SK-N-SH (cell line): ENCODE data around the gene CLSTN2. TPM values are rescaled to one million over a fixed set of nuclear protein-coding genes. Genes with fewer than 3 reads are reported as not detected.

Source experiments
- CTCF ChIA-PET: fragments of 300-600, 350-600 bp; formaldehyde crosslinking; extraction: SDS; loops from one replicate; lab custom pipeline; 2021; lab: Yijun Ruan, JAX
- POLR2A ChIA-PET: fragments of 350-600 bp; sonication (Branson Sonifier 250); formaldehyde crosslinking; extraction: SDS; loops from one replicate; lab custom pipeline; 2020; ENCODE audit warnings: antibody characterized with exemption, inconsistent platforms; lab: Yijun Ruan, JAX
- DNase-seq: peaks from one replicate; pipeline ENCODE4 v3.0.0; 2012
- H2AFZ ChIP-seq: fragments of 200-600 bp; sonication (generic); 2 replicates; pipeline ENCODE4 v1.8.1; 2016; ENCODE audit warnings: antibody characterized with exemption, mild to moderate bottlenecking, low read depth
- H3F3A ChIP-seq: fragments of 200-600 bp; sonication (generic); replicated peaks from 2 replicates; pipeline ENCODE3; 2016; ENCODE audit warnings: antibody characterized with exemption, mild to moderate bottlenecking; ENCODE audit not compliant: insufficient read depth
- H3K27ac ChIP-seq, 2 experiments: fragments of 200-500 bp in 1 of 2; fragments of 200-600 bp in 1 of 2; sonication (Bioruptor generic) in 1 of 2; sonication (generic), shearing (Covaris generic) in 1 of 2; 2 replicates each; pipeline versions ENCODE4 v1.5.1 to v1.6.1; 2014 to 2016; ENCODE audit warnings: low read depth in 2 of 2, inconsistent platforms in 1 of 2, low read length in 1 of 2, mild to moderate bottlenecking in 1 of 2, mixed read lengths in 1 of 2
- H3K27me3 ChIP-seq: fragments of 200-600 bp; sonication (generic), shearing (Covaris generic); 2 replicates; pipeline ENCODE4 v1.6.1; 2016; ENCODE audit warnings: mixed run types; ENCODE audit not compliant: insufficient read depth
- H3K36me3 ChIP-seq, 2 experiments: fragments of 200-500 bp in 1 of 2; fragments of 200-600 bp in 1 of 2; sonication (Bioruptor generic) in 1 of 2; sonication (generic) in 1 of 2; replicated peaks in 1 of 2; 2 replicates each; pipeline versions ENCODE3 to v1.5.1; 2014 to 2016; ENCODE audit warnings: low read length in 1 of 2, mild to moderate bottlenecking in 1 of 2; ENCODE audit not compliant: insufficient read depth in 2 of 2, control insufficient read depth in 1 of 2
- H3K4me1 ChIP-seq, 2 experiments: fragments of 200-500 bp in 1 of 2; fragments of 200-600 bp in 1 of 2; sonication (Bioruptor generic) in 1 of 2; sonication (generic), shearing (Covaris generic) in 1 of 2; 2 replicates each; pipeline versions ENCODE4 v1.5.1 to v1.6.1; 2014 to 2016; ENCODE audit warnings: low read depth in 1 of 2, low read length in 1 of 2, mixed run types in 1 of 2; ENCODE audit not compliant: insufficient read depth in 2 of 2, control insufficient read depth in 1 of 2
- H3K4me2 ChIP-seq: fragments of 200-600 bp; sonication (generic), shearing (Covaris generic); 2 replicates; pipeline ENCODE4 v1.6.1; 2017; ENCODE audit warnings: mixed run types
- H3K4me3 ChIP-seq, 2 experiments: fragments of 200-500 bp in 1 of 2; fragments of 200-600 bp in 1 of 2; sonication (Bioruptor generic) in 1 of 2; sonication (generic), shearing (Covaris generic) in 1 of 2; 2 replicates each; pipeline versions ENCODE4 v1.5.1 to v1.8.1; 2014 to 2016; ENCODE audit warnings: low read depth in 2 of 2, inconsistent platforms in 1 of 2, low read length in 1 of 2, mild to moderate bottlenecking in 1 of 2, mixed read lengths in 1 of 2, moderate library complexity in 1 of 2
- H3K79me2 ChIP-seq: fragments of 200-600 bp; sonication (generic); 2 replicates; pipeline ENCODE4 v1.8.1; 2017; ENCODE audit warnings: mild to moderate bottlenecking; ENCODE audit not compliant: insufficient read depth
- H3K9ac ChIP-seq: fragments of 200-600 bp; sonication (generic); 2 replicates; pipeline ENCODE4 v1.6.1; 2017; ENCODE audit warnings: mixed run types
- H3K9me2 ChIP-seq: fragments of 200-600 bp; sonication (generic); 2 replicates; pipeline ENCODE4 v1.6.1; 2017; ENCODE audit warnings: mixed run types
- H3K9me3 ChIP-seq: fragments of 200-600 bp; sonication (generic); 2 replicates; pipeline ENCODE4 v1.6.1; 2017; ENCODE audit warnings: mixed run types, mild to moderate bottlenecking, moderate library complexity
- H4K20me1 ChIP-seq: fragments of 200-600 bp; sonication (generic); 2 replicates; pipeline ENCODE4 v1.6.1; 2017; ENCODE audit warnings: mild to moderate bottlenecking, mixed run types; ENCODE audit not compliant: insufficient read depth
- CHD2 ChIP-seq: fragments of 150-350 bp; IDR thresholded peaks from 2 replicates; pipeline ENCODE4 v1.6.1; 2018; ENCODE audit warnings: low read length; ENCODE audit not compliant: partially characterized antibody
- EP300 ChIP-seq, 2 experiments: IDR thresholded peaks; 2 replicates each; pipeline versions ENCODE4 v1.4.0 to v1.6.1; 2012; ENCODE audit warnings: borderline replicate concordance in 1 of 2, low read depth in 1 of 2, low read length in 1 of 2
- EZH2phosphoT487 ChIP-seq: fragments of 200-600 bp; sonication (generic); IDR thresholded peaks from 2 replicates; pipeline ENCODE4 v1.6.1; 2017; ENCODE audit warnings: low read depth, mixed run types, mild to moderate bottlenecking, antibody characterized with exemption, moderate library complexity, borderline replicate concordance
- FOXJ3 ChIP-seq: sonication (generic); formaldehyde crosslinking; IDR thresholded peaks from 2 replicates; pipeline ENCODE4 v1.5.1; 2020; ENCODE audit warnings: mild to moderate bottlenecking, missing genetic modification reagents
- GABPA ChIP-seq: IDR thresholded peaks from 2 replicates; pipeline ENCODE4 v1.4.0; 2012; ENCODE audit warnings: low read depth, mild to moderate bottlenecking
- GATA2 ChIP-seq: sonication (generic); formaldehyde crosslinking; IDR thresholded peaks from 2 replicates; pipeline ENCODE4 v1.5.0; 2020; ENCODE audit warnings: mild to moderate bottlenecking, missing genetic modification reagents
- POLR2AphosphoS5 ChIP-seq: IDR thresholded peaks from 2 replicates; pipeline ENCODE4 v1.6.1; 2012; ENCODE audit warnings: low read depth, low read length
- RAD21 ChIP-seq: IDR thresholded peaks from 2 replicates; pipeline ENCODE4 v1.6.1; 2012; ENCODE audit warnings: mild to moderate bottlenecking, low read length
- RCOR1 ChIP-seq: fragments of 150-350 bp; IDR thresholded peaks from 2 replicates; pipeline ENCODE4 v1.6.1; 2017; ENCODE audit warnings: antibody characterized with exemption, low read length
- RFX5 ChIP-seq: IDR thresholded peaks from 2 replicates; pipeline ENCODE4 v1.6.1; 2012; ENCODE audit warnings: mild to moderate bottlenecking, improper control_type of control experiment, low read length
- SMC3 ChIP-seq: IDR thresholded peaks from 2 replicates; pipeline ENCODE4 v1.6.1; 2012; ENCODE audit warnings: low read depth, low read length, improper control_type of control experiment
- TAF1 ChIP-seq: IDR thresholded peaks from 2 replicates; pipeline ENCODE4 v1.6.1; 2012; ENCODE audit warnings: low read depth, mild to moderate bottlenecking, low read length, moderate library complexity, borderline replicate concordance
- TEAD4 ChIP-seq: IDR thresholded peaks from 2 replicates; pipeline ENCODE4 v1.4.0; 2012; ENCODE audit warnings: mild to moderate bottlenecking, borderline replicate concordance; ENCODE audit not compliant: insufficient read depth
- YY1 ChIP-seq: IDR thresholded peaks from 2 replicates; pipeline ENCODE4 v1.4.0; 2012; ENCODE audit warnings: low read depth, mild to moderate bottlenecking
- WGBS: methylation state at CpG from one replicate; pipeline ENCODE4 v1.1.6; 2017; ENCODE audit warnings: low lambda C conversion rate; 5-methylcytosine and 5-hydroxymethylcytosine counted together
- polyA plus RNA-seq, 3 experiments: library from polyadenylated mRNA; depleted of rRNA; stranded (reverse); fragments of >200 nt; gene quantifications; 2 replicates each; pipeline ENCODE4 v1.2.3, GENCODE V29; 2012
- TF ChIP-seq, protein P1 (sequence below): IDR thresholded peaks from 2 replicates; pipeline ENCODE4 v1.6.1; 2012; ENCODE audit warnings: mild to moderate bottlenecking, low read depth, low read length, moderate library complexity
- TF ChIP-seq, protein P2 (sequence below): IDR thresholded peaks from 2 replicates; pipeline ENCODE4 v1.4.0; 2012; ENCODE audit warnings: low read depth

Gene CLSTN2
- polyA plus RNA-seq, 1 of the 3 experiments (the other 2 are of a cell fraction) = 0.02 TPM

DNA sequence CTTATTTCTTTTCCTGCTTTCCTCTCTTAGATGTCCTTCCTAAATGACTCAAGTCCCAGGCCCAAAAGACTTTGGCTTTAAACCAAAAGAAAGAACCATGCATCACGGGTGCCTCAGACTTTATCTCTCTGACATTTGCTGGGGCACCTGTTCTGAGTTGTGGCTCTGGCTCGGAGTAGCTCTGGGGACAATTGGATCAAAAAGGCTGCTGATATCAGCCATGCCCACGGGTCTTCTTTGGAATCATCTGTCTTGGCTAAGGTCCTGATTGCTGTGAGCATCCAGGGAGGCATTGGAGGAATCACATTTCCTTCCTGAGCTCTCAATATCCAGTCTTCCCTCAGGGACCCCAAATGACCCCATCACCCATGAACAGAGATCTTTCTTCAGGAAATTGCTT, 59.9 kb downstream of the CLSTN2 start:
- no peaks in the 10 kb centered on the region for H3K9me2 ChIP-seq
- no peaks in the 10 kb centered on the region for H3K27me3 ChIP-seq
- H3K4me2 ChIP-seq = no peak overlapping the region
- H3F3A ChIP-seq = no peaks in the 10 kb centered on the region
- DNase-seq = peak; percentile 57
- no peaks in the 10 kb centered on the region for H3K9me3 ChIP-seq
- ChIA-PET POLR2A (no interaction called here), CTCF (interaction anchor here (0.8 to 2.1 kb wide), 6 partner anchors 11 to 88 kb away, joined by 3 to 6 read pairs (median 3); no protein-coding TSS in a partner anchor)
- H3K9ac ChIP-seq = no peak overlapping the region
- no peak overlapping the region for H2AFZ ChIP-seq
- H4K20me1 ChIP-seq = no peaks in the 10 kb centered on the region
- no peak overlapping the region for H3K4me3 ChIP-seq
- H3K36me3 ChIP-seq = no peaks in the 10 kb centered on the region
- peak overlapping the region in 1 of 2 experiments; percentile 72; a peak in 2 of 4 replicates for H3K27ac ChIP-seq
- H3K4me1 ChIP-seq = peaks cover 0 to 13% of the 10 kb centered on the region in 2 experiments; a peak in 2 of 4 replicates
- H3K79me2 ChIP-seq = no peaks in the 10 kb centered on the region
- TF ChIP-seq FOXJ3 (CRISPR knock-in tag) = peak; percentile 8; the same call in 1 of the 2 replicates
- TF ChIP-seq, protein P1, sequence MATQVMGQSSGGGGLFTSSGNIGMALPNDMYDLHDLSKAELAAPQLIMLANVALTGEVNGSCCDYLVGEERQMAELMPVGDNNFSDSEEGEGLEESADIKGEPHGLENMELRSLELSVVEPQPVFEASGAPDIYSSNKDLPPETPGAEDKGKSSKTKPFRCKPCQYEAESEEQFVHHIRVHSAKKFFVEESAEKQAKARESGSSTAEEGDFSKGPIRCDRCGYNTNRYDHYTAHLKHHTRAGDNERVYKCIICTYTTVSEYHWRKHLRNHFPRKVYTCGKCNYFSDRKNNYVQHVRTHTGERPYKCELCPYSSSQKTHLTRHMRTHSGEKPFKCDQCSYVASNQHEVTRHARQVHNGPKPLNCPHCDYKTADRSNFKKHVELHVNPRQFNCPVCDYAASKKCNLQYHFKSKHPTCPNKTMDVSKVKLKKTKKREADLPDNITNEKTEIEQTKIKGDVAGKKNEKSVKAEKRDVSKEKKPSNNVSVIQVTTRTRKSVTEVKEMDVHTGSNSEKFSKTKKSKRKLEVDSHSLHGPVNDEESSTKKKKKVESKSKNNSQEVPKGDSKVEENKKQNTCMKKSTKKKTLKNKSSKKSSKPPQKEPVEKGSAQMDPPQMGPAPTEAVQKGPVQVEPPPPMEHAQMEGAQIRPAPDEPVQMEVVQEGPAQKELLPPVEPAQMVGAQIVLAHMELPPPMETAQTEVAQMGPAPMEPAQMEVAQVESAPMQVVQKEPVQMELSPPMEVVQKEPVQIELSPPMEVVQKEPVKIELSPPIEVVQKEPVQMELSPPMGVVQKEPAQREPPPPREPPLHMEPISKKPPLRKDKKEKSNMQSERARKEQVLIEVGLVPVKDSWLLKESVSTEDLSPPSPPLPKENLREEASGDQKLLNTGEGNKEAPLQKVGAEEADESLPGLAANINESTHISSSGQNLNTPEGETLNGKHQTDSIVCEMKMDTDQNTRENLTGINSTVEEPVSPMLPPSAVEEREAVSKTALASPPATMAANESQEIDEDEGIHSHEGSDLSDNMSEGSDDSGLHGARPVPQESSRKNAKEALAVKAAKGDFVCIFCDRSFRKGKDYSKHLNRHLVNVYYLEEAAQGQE = no peak
- no peak for TF ChIP-seq RFX5
- TF ChIP-seq RAD21 = 0 out of 2 replicates have a peak, but pooled peaks have one; percentile 2
- TF ChIP-seq GABPA = no peak
- peak; percentile 89 for TF ChIP-seq GATA2 (CRISPR knock-in tag)
- TF ChIP-seq POLR2AphosphoS5 = no peak
- TF ChIP-seq YY1 = no peak
- peak in 1 of 2 experiments; percentile 75; a peak in 1 of 4 replicates for TF ChIP-seq EP300 (IDR thresholded peaks at IDR 0.05; ENCODE audit: borderline replicate concordance in 1 of 2, low read depth in 1 of 2, low read length in 1 of 2)
- TF ChIP-seq EZH2phosphoT487 = no peak
- no peak for TF ChIP-seq TAF1
- TF ChIP-seq RCOR1 = peak; percentile 78
- peak; percentile 12 for TF ChIP-seq CHD2
- TF ChIP-seq, protein P2, sequence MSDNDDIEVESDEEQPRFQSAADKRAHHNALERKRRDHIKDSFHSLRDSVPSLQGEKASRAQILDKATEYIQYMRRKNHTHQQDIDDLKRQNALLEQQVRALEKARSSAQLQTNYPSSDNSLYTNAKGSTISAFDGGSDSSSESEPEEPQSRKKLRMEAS = no peak
- TF ChIP-seq TEAD4 = no peak
- no peak for TF ChIP-seq SMC3
- WGBS = 0% methylated on average over 3 of the region's 3 CpGs
